ENCODE measurements around the gene ARHGAP6.

The ARHGAP6 gene

GRCh38 chrX:11665168-11666111 lies at the start of gene ARHGAP6:
TSS of gene ARHGAP6 (minus strand) at chrX:11665920. CDS start at chrX:11664828, 1,092 bp downstream.
- DNase-seq, result no peak

GRCh38 chrX:11704725-11705495 lies 39.2 kb upstream of the ARHGAP6 start:
- DNase-seq, result no peak

- no peak for DNase-seq
Observed at GRCh38 chrX:11703855-11704254, 38.1 kb upstream of the ARHGAP6 start.

GRCh38 chrX:11702965-11703631 lies 37.4 kb upstream of the ARHGAP6 start:
- no peak for DNase-seq

DNA sequence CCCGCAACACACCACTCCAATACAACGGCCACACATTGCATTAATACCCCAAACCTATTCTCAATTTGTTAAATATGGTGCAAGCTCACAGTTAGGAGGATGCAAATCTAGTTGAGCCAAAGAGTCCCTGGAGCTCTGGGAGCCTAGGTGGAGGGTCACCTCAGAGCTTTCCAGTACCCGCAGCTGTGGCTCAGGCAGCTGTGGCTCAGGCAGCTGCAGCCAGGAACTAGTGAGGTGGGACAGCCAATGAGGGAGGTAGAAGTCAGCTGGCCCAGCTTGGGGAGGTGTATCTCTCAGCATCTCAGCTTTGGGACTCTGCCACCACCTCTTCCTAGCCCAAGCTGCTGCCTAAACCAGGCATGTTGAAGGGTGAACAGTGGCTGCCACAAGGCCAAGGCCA lies 36.7 kb upstream of the ARHGAP6 start:
- no peak for DNase-seq

GRCh38 chrX:11698702-11699101 lies 33.0 kb upstream of the ARHGAP6 start:
- no peak for DNase-seq

GRCh38 chrX:11688201-11688600 lies 22.5 kb upstream of the ARHGAP6 start:
- no peak for DNase-seq

DNA sequence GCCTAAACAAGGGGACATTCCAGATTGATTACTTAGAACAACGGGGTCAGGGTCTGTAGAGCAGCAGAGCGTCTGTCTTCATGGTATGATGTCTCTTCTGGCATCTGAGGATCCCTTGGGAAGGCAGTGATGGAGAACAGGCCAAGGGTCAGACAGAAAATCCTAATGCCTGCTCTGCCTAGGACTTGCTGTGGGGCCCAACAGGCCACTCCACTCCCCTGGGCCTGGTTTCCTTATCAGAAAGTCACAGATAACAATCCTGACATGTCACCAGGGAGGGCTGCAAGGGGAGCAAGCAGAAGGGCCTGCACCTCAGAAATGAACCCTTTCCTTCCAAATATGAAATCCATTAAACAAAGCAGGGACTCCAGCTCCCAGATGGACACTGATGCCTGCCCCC lies 21.4 kb upstream of the ARHGAP6 start:
- DNase-seq, result no peak

- DNase-seq, result no peak
Observed at GRCh38 chrX:11683057-11683456, 17.3 kb upstream of the ARHGAP6 start.

DNA sequence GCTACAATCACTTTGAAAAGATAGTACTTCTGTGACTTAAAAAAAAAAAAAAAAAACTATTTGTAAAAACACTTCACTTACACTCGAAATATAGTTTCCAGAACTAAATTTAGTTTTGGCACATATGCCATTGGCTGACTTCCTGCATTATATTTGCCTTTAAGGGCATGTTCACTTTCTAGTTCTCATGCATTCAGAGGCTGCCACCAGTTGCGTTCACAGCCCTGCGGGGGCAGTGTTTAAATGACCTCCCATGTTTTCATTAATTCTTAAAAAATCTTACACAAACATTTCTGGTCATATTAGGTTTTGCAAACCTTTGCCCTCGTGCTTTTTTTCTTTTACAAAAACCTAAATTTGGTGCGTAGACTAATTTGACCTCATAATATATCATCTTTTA lies 12.4 kb upstream of the ARHGAP6 start:
- DNase-seq, result no peak

GRCh38 chrX:11672213-11672612 lies 6.5 kb upstream of the ARHGAP6 start:
- no peak for DNase-seq

DNA sequence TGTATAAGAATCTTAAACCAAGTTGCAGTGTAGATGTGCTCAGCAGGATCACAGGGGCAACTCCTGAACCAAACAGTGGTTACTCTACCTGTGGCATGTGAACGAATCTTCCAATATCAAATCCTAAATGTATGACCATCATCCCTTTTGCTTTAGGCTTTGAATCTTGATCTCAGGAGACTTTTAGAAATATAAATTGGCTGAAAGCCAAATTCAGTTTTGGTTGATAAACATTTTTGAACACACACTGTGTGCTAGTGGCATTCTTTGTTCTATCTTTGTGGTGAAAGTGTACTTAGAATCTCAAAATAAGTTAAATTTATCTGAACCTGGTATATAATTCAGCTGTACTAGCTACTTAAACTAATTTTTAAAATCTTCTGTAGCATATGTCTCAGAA lies 4.6 kb upstream of the ARHGAP6 start:
- no peak for DNase-seq

DNA sequence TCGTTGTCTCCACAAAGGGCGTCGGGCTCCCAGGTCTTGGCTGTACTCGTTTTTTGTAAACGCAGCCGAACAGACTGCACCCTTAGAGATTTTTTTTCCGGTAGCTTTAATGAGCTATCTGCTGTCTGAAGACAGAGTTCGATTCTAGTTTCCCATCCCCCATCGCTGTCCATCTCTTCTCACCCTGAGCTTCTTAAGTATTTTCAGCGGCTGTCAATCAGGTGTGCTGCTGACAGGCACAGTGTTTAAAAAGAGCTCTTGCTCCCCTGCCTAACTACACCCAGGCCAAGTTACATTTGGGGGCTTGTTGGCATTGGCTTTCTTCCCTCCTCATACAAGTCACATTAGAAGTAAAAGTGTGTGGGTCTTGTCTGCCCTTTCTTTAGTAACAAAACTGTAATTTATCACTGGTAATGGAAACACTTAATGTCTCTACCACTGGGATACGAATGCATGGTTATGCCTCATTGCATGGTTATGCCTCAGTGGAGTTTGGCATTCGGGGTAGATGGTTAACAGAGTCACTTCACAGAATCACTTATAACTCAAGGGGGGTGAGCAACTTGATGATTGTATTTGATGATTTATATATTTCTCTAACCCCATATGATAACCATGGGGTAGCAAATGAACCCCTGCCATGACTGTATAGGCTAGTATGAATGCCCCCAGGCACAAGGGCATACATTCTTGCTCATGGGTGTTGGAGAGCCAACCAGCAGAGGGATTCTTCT lies 1.4 kb upstream of the ARHGAP6 start:
- DNase-seq, result no peak

- DNase-seq, result no peak
Observed at GRCh38 chrX:11666164-11666563, 444 bp upstream of the ARHGAP6 start.

DNA sequence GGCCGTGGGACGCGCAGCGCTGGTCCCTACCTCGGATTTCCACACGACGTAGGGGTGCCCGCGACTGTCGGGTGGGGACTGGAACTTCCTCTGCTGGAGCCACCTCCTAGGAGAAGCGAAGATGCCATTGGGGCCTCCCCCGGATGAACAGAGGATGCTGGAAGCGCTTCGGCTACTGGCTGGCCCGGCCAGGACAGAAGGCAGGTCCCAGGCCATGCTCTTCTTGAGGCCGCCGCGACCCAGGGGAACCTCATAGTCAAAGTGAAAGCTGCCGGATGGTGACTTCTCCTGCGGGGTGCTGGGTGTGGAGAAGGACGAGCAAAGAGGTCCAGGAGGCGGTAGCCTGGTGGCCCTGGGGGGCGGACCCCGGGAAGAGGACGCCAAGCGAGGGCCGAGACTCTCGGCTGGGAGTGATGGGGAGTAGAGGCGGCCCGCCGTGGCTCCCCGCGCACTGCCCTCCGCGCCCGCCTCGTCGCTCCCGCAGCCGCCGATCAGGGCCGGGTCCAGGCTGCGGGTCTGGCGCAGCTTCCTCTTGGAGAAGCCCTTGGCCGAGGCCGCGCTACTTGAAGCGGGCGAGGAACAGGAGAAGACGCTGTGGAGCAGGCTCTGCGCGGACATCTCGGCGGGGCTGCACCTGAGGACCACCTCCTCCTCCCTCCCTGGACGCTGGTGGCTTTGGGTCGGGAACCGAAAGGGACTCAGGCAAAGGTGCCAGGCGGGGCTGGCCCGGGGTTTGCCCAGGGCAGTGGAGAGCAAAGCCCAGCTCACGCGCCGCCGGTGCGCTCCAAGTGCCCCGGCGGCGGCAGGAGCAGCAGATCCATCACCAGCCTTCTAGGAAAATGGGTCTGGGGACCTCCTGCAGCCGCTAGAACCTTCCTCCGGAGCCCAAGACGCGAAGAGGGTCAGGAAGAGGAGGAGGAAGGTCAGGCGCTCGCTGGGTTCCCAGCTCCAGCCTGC lies 1.2 kb downstream of the ARHGAP6 start:
- no peak for DNase-seq

GRCh38 chrX:11663875-11664210 lies 1.9 kb downstream of the ARHGAP6 start:
- no peak for DNase-seq

- no peak for DNase-seq
Observed at GRCh38 chrX:11655282-11656015, 10.3 kb downstream of the ARHGAP6 start.

- DNase-seq, result no peak
Observed at GRCh38 chrX:11648705-11649519, 16.8 kb downstream of the ARHGAP6 start.

DNA sequence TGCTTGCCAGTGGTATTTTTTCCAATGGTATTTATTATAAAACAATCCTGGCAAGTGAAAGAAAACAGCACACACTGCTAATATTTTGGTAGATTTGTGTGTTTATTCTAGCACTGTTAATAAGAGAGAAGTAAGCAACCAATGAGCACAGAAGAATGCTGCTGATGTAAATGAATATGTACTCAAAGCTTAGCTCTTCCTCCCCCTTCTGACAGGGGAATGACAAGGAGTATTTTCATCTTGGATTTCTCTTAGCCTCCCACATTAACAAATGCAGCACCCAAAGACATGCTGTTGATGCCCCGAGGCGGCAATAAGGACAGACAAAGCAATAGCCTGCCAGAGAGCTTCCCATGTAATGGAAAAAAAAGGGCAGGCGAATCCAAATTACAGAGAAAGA lies 18.6 kb downstream of the ARHGAP6 start:
- no peak for DNase-seq

Data from NCI-H2081 (cell line).